PFSK-1 (cell line): ENCODE measurements around the gene PLEKHM3.

Source experiments
- FOXP2 ChIP-seq: optimal IDR thresholded peaks from 2 replicates; pipeline ENCODE3; 2011; ENCODE audit warnings: borderline replicate concordance, control low read depth, inconsistent platforms; ENCODE audit not compliant: insufficient read depth; ENCODE audit errors: extremely low read length, extremely low read depth
- POLR2AphosphoS5 ChIP-seq: IDR thresholded peaks from 2 replicates; pipeline ENCODE4 v1.6.1; 2012; ENCODE audit warnings: low read depth, mild to moderate bottlenecking, control low read depth, low read length, moderate library complexity
- REST ChIP-seq, 2 experiments: IDR thresholded peaks; 2 replicates each; pipeline versions ENCODE4 v1.6.1 to v1.8.0; 2011 to 2012; ENCODE audit warnings: low read depth in 2 of 2, low read length in 2 of 2, control low read depth in 1 of 2, inconsistent platforms in 1 of 2, mild to moderate bottlenecking in 1 of 2, moderate library complexity in 1 of 2; ENCODE audit not compliant: insufficient read depth in 1 of 2
- SIN3A ChIP-seq: IDR thresholded peaks from 2 replicates; pipeline ENCODE4 v1.6.1; 2012; ENCODE audit warnings: mild to moderate bottlenecking, low read length, moderate library complexity, borderline replicate concordance; ENCODE audit not compliant: insufficient read depth
- TAF1 ChIP-seq: IDR thresholded peaks from 2 replicates; pipeline ENCODE4 v1.6.1; 2012; ENCODE audit warnings: low read length, control low read depth, borderline replicate concordance; ENCODE audit not compliant: insufficient read depth

- TF ChIP-seq POLR2AphosphoS5, result no peak
- no peak for TF ChIP-seq FOXP2
- no peak for TF ChIP-seq TAF1
- no peak for TF ChIP-seq REST (IDR thresholded peaks at IDR 0.05; ENCODE audit: insufficient read depth in 1 of 2, low read depth in 2 of 2, low read length in 2 of 2)
- TF ChIP-seq SIN3A, result no peak
Measured at GRCh38 chr2:207930747-207931146, 94.6 kb downstream of the PLEKHM3 start.
